GM21390 (cell line): ENCODE data around the gene G6PC3.

ENCODE experiments used
- ATAC-seq: cut with Tn5 transposase; IDR thresholded peaks from one replicate; pipeline ENCODE4 v1.9.1; 2021; ENCODE audit not compliant: unreplicated experiment

Gene G6PC3

DNA sequence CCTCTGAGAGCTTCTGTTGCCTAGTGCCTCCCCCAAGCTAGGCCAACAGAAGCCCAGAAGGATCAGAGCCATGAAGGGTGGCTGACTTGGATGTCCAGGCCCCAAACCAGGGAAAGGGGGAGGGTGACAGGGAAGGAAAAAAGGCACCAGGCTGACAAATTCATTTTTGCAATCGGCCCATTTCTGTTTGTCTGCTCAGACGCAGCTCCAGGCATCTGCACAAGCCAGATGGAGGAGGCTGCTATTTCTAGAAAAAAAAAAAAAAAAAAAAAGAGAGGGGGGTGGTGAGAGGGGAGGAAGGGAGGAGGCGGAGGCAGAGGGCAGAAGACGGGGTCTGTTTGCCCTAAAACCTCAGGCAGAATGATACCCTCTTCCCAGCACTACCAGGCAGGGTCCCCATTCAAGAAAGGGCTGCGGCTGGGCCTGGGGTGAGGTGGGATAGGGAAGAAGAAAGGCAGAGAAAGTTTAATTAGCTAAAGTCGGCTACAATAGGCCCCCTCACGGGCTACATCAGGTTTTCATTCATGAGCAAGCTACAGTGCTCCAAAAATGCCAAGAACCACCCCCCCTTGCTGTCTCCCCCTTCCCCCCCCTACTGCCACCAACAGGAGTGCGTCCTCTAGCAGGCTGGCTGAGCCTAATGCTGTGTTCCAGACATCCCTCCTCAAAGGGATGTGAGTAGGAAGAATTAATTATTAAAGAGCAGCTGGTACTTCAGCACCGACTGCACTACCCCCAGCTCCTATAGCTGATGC, 50.5 kb downstream of the G6PC3 start:
- ATAC-seq = no peak

DNA sequence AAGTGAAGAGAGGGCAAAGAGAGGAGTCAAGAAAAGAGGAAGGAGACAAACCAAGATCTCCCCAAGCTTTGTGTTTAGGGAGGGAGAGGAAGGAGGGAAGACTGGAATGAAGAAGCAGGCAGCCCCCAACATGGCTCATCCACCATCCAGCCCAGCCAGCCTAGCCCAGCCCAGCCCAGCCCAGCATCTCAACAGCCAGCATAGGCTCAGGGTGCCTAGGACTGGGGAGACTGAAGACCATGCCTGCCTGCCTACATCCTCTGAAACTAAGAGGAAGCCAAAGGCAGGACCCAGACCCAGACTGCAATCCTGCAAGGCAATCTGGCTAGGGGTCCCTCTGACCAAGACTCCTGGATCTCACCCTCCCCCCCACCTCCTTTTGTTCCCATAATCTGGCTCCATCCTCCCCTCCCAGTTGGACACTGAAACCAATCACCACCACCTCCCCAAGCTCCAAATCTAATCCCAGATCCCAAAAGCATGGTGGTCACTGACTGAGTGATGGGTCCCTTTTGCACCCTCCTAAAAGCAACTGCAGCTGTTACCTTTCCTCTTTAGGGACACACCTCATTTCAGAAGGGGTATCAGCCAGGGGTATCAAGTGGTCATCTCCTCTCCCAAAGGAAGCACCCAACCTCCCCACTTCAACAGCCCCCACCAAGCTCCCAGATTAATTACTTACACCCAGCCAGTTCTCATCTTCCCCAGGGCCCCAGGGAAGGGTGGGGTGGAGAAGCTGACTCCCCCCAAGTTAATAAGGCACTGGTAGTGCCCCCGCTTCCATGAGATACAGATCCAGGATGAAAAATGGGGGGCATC, 51.7 kb downstream of the G6PC3 start:
- ATAC-seq = no peak

DNA sequence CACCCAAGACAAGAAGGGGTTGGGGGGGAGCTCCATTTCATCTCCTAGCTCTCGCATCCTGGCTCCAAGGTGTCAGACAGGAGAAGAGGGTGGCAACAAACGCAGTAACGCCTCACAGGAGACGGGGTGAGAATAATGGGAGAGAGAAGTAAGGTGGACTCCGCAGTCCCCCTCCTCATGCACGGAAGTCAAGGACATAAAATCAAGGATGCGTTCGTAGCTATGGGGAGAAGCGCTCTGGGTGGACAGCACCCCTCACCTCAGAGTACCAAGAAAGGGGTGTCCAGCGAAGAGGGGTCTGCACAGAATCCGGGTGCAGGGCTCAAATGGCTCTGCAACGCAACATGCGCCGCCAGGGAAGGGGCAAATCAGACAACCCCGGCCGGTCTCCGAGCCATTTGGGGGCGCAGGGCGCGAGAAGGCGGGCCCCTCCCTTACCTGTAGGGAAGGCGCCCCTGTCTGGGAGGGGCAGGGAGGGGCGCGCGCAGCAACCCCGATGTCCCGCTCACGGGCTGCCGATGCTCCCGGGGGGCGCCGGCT, 52.4 kb downstream of the G6PC3 start:
- ATAC-seq = peak; percentile 11

DNA sequence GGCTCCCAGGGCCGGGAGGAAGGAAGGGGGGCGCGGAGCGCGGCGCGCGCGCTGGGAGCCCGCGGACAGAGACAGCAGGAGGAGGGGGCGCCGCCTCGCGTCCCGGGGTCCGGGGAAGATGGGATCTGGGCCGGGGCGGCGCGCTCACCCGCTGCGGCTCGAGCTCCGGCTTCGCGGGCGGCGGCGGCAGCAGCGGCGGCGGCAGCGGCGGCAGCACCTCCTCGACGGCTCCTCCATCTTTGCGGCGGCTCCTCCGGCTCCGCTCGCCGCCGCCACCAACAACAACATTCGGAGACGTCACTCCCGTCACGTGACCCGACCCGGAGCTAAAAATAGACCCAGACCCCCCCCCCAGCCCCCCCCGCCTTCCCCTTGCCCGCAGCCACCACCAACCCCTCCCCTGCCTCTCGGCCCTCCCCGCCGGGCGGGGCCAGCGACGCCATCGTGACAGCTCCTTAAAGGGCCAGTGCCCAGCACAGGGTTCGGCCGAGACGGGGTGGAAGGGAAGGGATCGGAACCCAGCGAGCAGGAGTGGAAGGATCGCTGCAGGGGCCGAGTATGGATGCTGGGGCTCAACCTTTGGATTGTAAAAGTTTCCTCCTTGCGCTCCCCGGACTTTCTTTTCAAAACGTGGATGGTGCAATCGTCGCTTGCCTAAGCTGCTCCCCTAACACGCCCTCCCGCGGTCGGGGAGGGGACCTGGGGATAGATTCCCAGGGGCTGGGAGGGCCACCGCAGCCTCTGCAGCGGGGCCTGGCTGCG, 53.0 kb downstream of the G6PC3 start, which contains the start of gene HDAC5:
Gene HDAC5 (minus strand): TSS at position 286 of the 762 bp plus-strand sequence. CDS start 6,126 bp downstream, outside the sequence.
- ATAC-seq = peak; percentile 88

DNA sequence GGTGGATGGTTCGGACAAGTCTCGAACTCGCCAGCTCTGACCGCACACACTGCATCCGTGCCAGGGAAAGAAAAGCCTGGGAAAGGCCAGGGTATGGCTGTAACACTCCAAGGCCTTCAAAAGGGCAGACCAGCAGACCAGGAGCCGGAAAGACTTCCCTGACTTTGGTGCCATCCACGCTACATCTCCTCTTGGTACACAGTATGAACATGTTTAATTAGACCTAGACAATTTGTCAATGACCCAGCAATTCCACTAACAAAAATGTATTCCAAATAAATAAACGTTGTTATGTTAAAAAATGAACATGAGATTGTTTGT, 53.5 kb downstream of the G6PC3 start:
- ATAC-seq = no peak
